Upper lobe of left lung (tissue), 6 donors: ENCODE measurements around the gene ATP6V0C. TPM values are rescaled to one million over a fixed set of nuclear protein-coding genes. Genes with fewer than 3 reads are reported as not detected.

ENCODE experiments used
- ATAC-seq, 2 donors: fragments of 200-7000 bp; cut with Tn5 transposase; one replicate each; pipeline ENCODE4 v1.9.1; 2022; ENCODE audit warnings: mild to moderate bottlenecking in 2 of 2, moderate library complexity in 2 of 2; ENCODE audit not compliant: low FRiP score in 2 of 2
- DNase-seq, 2 donors: peaks; one replicate each; pipeline ENCODE4 v3.0.0-alpha.2; 2019 to 2020
- H3K27ac ChIP-seq, 4 donors: fragments of 200-600 bp; sonication (generic); one replicate each; pipeline ENCODE4 v1.5.1; 2016 to 2019
- H3K27me3 ChIP-seq, 4 donors: fragments of 200-600 bp; sonication (generic); one replicate each; pipeline ENCODE4 v1.5.1; 2017 to 2019
- H3K36me3 ChIP-seq, 4 donors: fragments of 200-600 bp; sonication (generic); one replicate each; pipeline ENCODE4 v1.5.1; 2016 to 2019
- H3K4me1 ChIP-seq, 4 donors: fragments of 200-600 bp; sonication (generic); one replicate each; pipeline ENCODE4 v1.5.1; 2018 to 2019
- H3K4me3 ChIP-seq, 4 donors: fragments of 200-600 bp; sonication (generic); one replicate each; pipeline ENCODE4 v1.5.1; 2017 to 2019; ENCODE audit warnings: mild to moderate bottlenecking in 2 of 4, moderate library complexity in 1 of 4
- H3K9me3 ChIP-seq, 4 donors: fragments of 200-600 bp; sonication (generic); one replicate each; pipeline ENCODE4 v1.5.1; 2018 to 2019
- CTCF ChIP-seq, 6 experiments: fragments of 450-650 bp in 4 of 6; fragments of 200-600 bp in 2 of 6; sonication (generic) in 2 of 6; IDR thresholded peaks; one replicate each; pipeline ENCODE4 v1.5.1; 2016 to 2019; ENCODE audit warnings: antibody characterized with exemption in 6 of 6
- EP300 ChIP-seq, 4 donors: sonication (generic); formaldehyde crosslinking; IDR thresholded peaks; one replicate each; pipeline ENCODE4 v1.5.1; 2017; ENCODE audit warnings: antibody characterized with exemption in 4 of 4, control low read depth in 2 of 4
- POLR2A ChIP-seq, 4 donors: fragments of 450-650 bp; IDR thresholded peaks; one replicate each; pipeline ENCODE4 v1.5.1; 2016 to 2017; ENCODE audit warnings: antibody characterized with exemption in 4 of 4, mild to moderate bottlenecking in 2 of 4
- POLR2AphosphoS5 ChIP-seq, 2 donors: sonication (generic); formaldehyde crosslinking; IDR thresholded peaks; one replicate each; pipeline ENCODE4 v1.5.1; 2017; ENCODE audit warnings: antibody characterized with exemption in 2 of 2
- WGBS, 2 donors: methylation state at CpG; one replicate each; pipeline ENCODE4 v1.1.5; 2017 to 2018; 5-methylcytosine and 5-hydroxymethylcytosine counted together
- total RNA-seq, 6 donors: library from RNA; depleted of rRNA in 4 of 6; stranded (reverse); fragments of >200 nt in 4 of 6; gene quantifications; one replicate each; pipeline versions ENCODE4 v1.1.0 to v1.2.1, GENCODE V29; 2016 to 2021
- donor health status: DM: no; HTN: no; CAD: no; lungs with moderate emphysema.
- donor health status: DM: no; HTN: yes; CAD: no; lungs with severe emphysema.

Gene ATP6V0C
- total RNA-seq, 6 donors from 2014 or later = 84.9 to 332 (median 164) TPM

- Histone ChIP-seq H3K9me3 (no peaks in the 10 kb centered on the region), H3K4me3 (peak overlapping the region; percentile 0 to 90 (median 82)), H3K4me1 (peaks cover 39 to 63% (median 53%) of the 10 kb centered on the region in 4 donors), H3K27me3 (no peaks in the 10 kb centered on the region), H3K27ac (peak overlapping the region; percentile 98 to 100 (median 99)), H3K36me3 (no peaks in the 10 kb centered on the region)
- DNase-seq (peak; percentile 31 to 73), ATAC-seq (no peak)
- WGBS, 2 donors = 47 to 66% methylated on average over 8 to 15 of the region's 15 CpGs
- TF ChIP-seq CTCF (IDR thresholded peaks at IDR 0.05) = no peak
- no peak for TF ChIP-seq POLR2AphosphoS5 (IDR thresholded peaks at IDR 0.05)
- no peak for TF ChIP-seq POLR2A (IDR thresholded peaks at IDR 0.05)
- no peak for TF ChIP-seq EP300 (IDR thresholded peaks at IDR 0.05)
Measured at GRCh38 chr16:2512735-2513404, 882 bp upstream of the ATP6V0C start.

- H3K4me1 ChIP-seq = peaks cover 55 to 73% (median 66%) of the 10 kb centered on the region in 4 donors
- no peaks in the 10 kb centered on the region for H3K9me3 ChIP-seq
- peak; percentile 73 to 92 for DNase-seq
Measured at GRCh38 chr16:2514333-2515179, 804 bp downstream of the ATP6V0C start.

GRCh38 chr16:2515180-2515851 lies 1.6 kb downstream of the ATP6V0C start:
- no peak for DNase-seq
- H3K36me3 ChIP-seq = peaks cover 0 to 9% (median 3%) of the 10 kb centered on the region in 4 donors
- no peaks in the 10 kb centered on the region for H3K27me3 ChIP-seq
- no peaks in the 10 kb centered on the region for H3K9me3 ChIP-seq
- H3K4me3 ChIP-seq = peak overlapping the region; percentile 77 to 90 (median 82)
- ATAC-seq = peak in 1 of 2 donors; percentile 1
- peak overlapping the region; percentile 98 to 100 (median 99) for H3K27ac ChIP-seq
- H3K4me1 ChIP-seq = peaks cover 59 to 77% (median 71%) of the 10 kb centered on the region in 4 donors
- 25 to 54% methylated on average over 8 to 14 of the region's 14 CpGs for WGBS, 2 donors
- TF ChIP-seq EP300 (IDR thresholded peaks at IDR 0.05) = no peak
- peak in 1 of 2 donors; percentile 9 for TF ChIP-seq POLR2AphosphoS5 (IDR thresholded peaks at IDR 0.05)
- peak in 1 of 4 donors; percentile 58 for TF ChIP-seq POLR2A (IDR thresholded peaks at IDR 0.05)

More at GRCh38 chr16:2514333-2515179, 804 bp downstream of the ATP6V0C start:
- 2 to 5% methylated on average over 8 to 11 of the region's 63 CpGs for WGBS, 2 donors
- no peak for ATAC-seq
- Histone ChIP-seq H3K27ac (peak overlapping the region; percentile 98 to 100 (median 99)), H3K4me3 (peak overlapping the region; percentile 77 to 90 (median 82)), H3K36me3 (peaks cover 0 to 6% (median 2%) of the 10 kb centered on the region in 4 donors), H3K27me3 (no peaks in the 10 kb centered on the region)
- TF ChIP-seq POLR2AphosphoS5 (IDR thresholded peaks at IDR 0.05) (peak in 1 of 2 donors; percentile 8), EP300 (IDR thresholded peaks at IDR 0.05) (no peak), CTCF (IDR thresholded peaks at IDR 0.05) (no peak), POLR2A (IDR thresholded peaks at IDR 0.05) (no peak)

GRCh38 chr16:2516391-2517240 lies 2.9 kb downstream of the ATP6V0C start:
- DNase-seq = peak in 1 of 2 donors; percentile 48
- H3K27me3 ChIP-seq = no peaks in the 10 kb centered on the region
- peak overlapping the region in 3 of 4 donors; percentile 82 to 90 (median 83) for H3K4me3 ChIP-seq
- no peak for ATAC-seq
- H3K27ac ChIP-seq = peak overlapping the region; percentile 98 to 100 (median 99)
- peaks cover 67 to 84% (median 75%) of the 10 kb centered on the region in 4 donors for H3K4me1 ChIP-seq
- 45 to 59% methylated on average over 9 to 10 of the region's 11 CpGs for WGBS, 2 donors
- TF ChIP-seq CTCF (IDR thresholded peaks at IDR 0.05) = peak in 1 of 6 experiments; percentile 6
- TF ChIP-seq POLR2AphosphoS5 (IDR thresholded peaks at IDR 0.05) = no peak
- no peak for TF ChIP-seq EP300 (IDR thresholded peaks at IDR 0.05)
- TF ChIP-seq POLR2A (IDR thresholded peaks at IDR 0.05) = peak in 2 of 4 donors; percentile 19 to 52
- peaks cover 0 to 9% (median 3%) of the 10 kb centered on the region in 4 donors for H3K36me3 ChIP-seq
- no peaks in the 10 kb centered on the region for H3K9me3 ChIP-seq
